Measurements from ENCODE around the gene BOC. TPM values are rescaled to one million over a fixed set of nuclear protein-coding genes. Genes with fewer than 3 reads are reported as not detected.
A peak's percentile ranks its signal among the peaks of the same experiment; 100 is the strongest.

BOC gene
- total RNA-seq, 1 donor from 2014 or later: 4.2 TPM

GRCh38 chr3:113271594-113272384 lies 60.4 kb downstream of the BOC start:
- Mint-ChIP-seq H3K4me1 (ENCODE audit: low read depth) (peaks cover 5% of the 10 kb centered on the region), H3K36me3 (ENCODE audit: low read depth) (no peaks in the 10 kb centered on the region), H3K27ac (no peak overlapping the region), H3K9me3 (no peaks in the 10 kb centered on the region), H3K27me3 (ENCODE audit: low read depth) (no peaks in the 10 kb centered on the region), H3K4me3 (ENCODE audit: low read depth) (no peak overlapping the region)
- intact Hi-C loops (cut with micrococcal nuclease): no loop called here
- DNase-seq (ENCODE audit: low spot score): no peak

GRCh38 chr3:113272385-113272779 lies 61.0 kb downstream of the BOC start:
- intact Hi-C loops (cut with micrococcal nuclease): no loop called here
- Mint-ChIP-seq H3K36me3 (ENCODE audit: low read depth) (no peaks in the 10 kb centered on the region), H3K4me1 (ENCODE audit: low read depth) (peaks cover 5% of the 10 kb centered on the region), H3K4me3 (ENCODE audit: low read depth) (no peak overlapping the region), H3K27ac (no peak overlapping the region), H3K9me3 (no peaks in the 10 kb centered on the region), H3K27me3 (ENCODE audit: low read depth) (no peaks in the 10 kb centered on the region)
- DNase-seq (ENCODE audit: low spot score): no peak

GRCh38 chr3:113273011-113273410 lies 61.7 kb downstream of the BOC start:
- Mint-ChIP-seq H3K4me3 (ENCODE audit: low read depth) (no peak overlapping the region), H3K27me3 (ENCODE audit: low read depth) (no peaks in the 10 kb centered on the region), H3K4me1 (ENCODE audit: low read depth) (peaks cover 5% of the 10 kb centered on the region), H3K27ac (no peak overlapping the region), H3K36me3 (ENCODE audit: low read depth) (no peaks in the 10 kb centered on the region), H3K9me3 (no peaks in the 10 kb centered on the region)
- no peak for DNase-seq (ENCODE audit: low spot score)
- intact Hi-C loops (cut with micrococcal nuclease): no loop called here

GRCh38 chr3:113273604-113274378 lies 62.4 kb downstream of the BOC start:
- Mint-ChIP-seq H3K9me3 (no peaks in the 10 kb centered on the region), H3K27ac (no peak overlapping the region), H3K36me3 (ENCODE audit: low read depth) (no peaks in the 10 kb centered on the region), H3K4me1 (ENCODE audit: low read depth) (peaks cover 5% of the 10 kb centered on the region), H3K4me3 (ENCODE audit: low read depth) (no peak overlapping the region), H3K27me3 (ENCODE audit: low read depth) (no peaks in the 10 kb centered on the region)
- DNase-seq (ENCODE audit: low spot score): no peak
- intact Hi-C loops (cut with micrococcal nuclease): no loop called here

DNA sequence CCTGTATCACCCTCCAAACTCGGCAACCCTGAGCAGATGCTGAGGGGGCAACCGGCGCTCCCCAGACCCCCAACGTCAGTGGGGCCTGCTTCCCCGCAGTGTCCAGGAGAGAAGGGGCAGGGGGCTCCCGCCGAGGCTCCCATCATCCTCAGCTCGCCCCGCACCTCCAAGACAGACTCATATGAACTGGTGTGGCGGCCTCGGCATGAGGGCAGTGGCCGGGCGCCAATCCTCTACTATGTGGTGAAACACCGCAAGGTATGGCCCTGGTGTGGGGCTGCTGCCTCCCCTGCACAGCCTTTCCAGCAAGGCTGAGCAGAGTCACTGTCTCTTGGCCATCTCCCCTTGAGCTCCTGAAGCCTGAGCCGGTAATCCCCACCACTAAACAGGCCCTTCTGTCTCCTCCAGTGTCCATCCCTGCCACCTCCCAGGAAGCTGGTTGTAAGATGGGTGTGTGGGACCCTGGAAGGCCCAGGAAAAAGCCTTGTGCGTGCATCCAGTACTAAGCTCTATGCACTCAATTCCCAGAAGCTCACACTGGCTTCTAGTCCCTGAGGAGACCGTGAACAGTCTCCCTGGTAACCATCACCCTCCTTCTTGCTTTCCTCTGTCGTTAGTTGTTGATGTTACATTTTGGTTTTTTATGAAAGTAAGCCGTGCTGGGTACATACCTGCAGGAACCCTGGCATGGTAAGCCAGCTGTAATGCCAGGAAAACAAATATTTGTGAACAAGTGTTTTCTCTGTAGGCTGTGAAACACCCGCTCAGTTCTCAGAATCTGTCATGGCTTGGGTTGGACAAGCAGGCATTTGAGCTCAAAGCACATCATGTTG lies 63.3 kb downstream of the BOC start:
- DNase-seq (ENCODE audit: low spot score): no peak
- Mint-ChIP-seq H3K4me1 (ENCODE audit: low read depth) (peaks cover 5% of the 10 kb centered on the region), H3K36me3 (ENCODE audit: low read depth) (no peaks in the 10 kb centered on the region), H3K9me3 (no peaks in the 10 kb centered on the region), H3K27me3 (ENCODE audit: low read depth) (no peaks in the 10 kb centered on the region), H3K27ac (no peak overlapping the region), H3K4me3 (ENCODE audit: low read depth) (no peak overlapping the region)
- intact Hi-C loops (cut with micrococcal nuclease): no loop called here

DNA sequence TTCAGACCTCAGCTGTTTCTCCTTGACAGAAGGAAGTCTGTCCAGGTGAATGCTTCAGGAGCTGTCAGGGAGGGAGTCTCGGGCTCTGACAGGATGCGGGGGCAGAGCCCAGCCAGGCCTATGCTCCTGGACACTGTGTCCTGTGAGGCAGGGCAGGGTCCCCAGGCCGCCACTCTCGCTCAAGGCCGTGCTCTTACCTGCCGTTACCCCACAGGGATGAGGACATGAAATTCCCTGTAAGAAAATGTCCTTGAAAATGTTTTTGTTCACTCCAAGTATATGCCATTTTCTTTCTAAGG lies 63.9 kb downstream of the BOC start:
- no peaks in the 10 kb centered on the region for H3K27me3 Mint-ChIP-seq (ENCODE audit: low read depth)
- no peaks in the 10 kb centered on the region for H3K36me3 Mint-ChIP-seq (ENCODE audit: low read depth)
- no peaks in the 10 kb centered on the region for H3K9me3 Mint-ChIP-seq
- H3K27ac Mint-ChIP-seq: no peak overlapping the region
- intact Hi-C loops (cut with micrococcal nuclease): no loop called here
- H3K4me3 Mint-ChIP-seq (ENCODE audit: low read depth): no peak overlapping the region
- DNase-seq (ENCODE audit: low spot score): no peak
- H3K4me1 Mint-ChIP-seq (ENCODE audit: low read depth): peaks cover 5% of the 10 kb centered on the region

DNA sequence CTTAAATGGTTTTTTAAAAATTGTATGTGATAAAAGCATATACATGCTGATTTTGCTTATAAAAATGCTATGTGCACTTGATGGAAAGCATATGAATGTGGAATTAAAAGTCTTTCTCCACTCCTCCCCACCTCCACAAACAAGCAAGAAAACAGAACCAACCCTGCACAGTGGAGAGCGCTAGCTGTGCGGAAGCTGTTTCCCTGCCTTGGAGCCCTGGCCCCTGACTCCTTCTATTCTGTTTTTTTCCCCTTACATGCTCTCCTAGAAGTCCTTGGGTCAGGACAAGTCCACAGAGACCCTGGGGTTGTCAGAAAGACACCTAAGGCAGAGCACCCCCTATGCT lies 64.2 kb downstream of the BOC start:
- Mint-ChIP-seq H3K27ac (no peak overlapping the region), H3K4me1 (ENCODE audit: low read depth) (peaks cover 5% of the 10 kb centered on the region), H3K27me3 (ENCODE audit: low read depth) (no peaks in the 10 kb centered on the region), H3K9me3 (no peaks in the 10 kb centered on the region), H3K4me3 (ENCODE audit: low read depth) (no peak overlapping the region), H3K36me3 (ENCODE audit: low read depth) (no peaks in the 10 kb centered on the region)
- intact Hi-C loops (cut with micrococcal nuclease): no loop called here
- DNase-seq (ENCODE audit: low spot score): no peak

DNA sequence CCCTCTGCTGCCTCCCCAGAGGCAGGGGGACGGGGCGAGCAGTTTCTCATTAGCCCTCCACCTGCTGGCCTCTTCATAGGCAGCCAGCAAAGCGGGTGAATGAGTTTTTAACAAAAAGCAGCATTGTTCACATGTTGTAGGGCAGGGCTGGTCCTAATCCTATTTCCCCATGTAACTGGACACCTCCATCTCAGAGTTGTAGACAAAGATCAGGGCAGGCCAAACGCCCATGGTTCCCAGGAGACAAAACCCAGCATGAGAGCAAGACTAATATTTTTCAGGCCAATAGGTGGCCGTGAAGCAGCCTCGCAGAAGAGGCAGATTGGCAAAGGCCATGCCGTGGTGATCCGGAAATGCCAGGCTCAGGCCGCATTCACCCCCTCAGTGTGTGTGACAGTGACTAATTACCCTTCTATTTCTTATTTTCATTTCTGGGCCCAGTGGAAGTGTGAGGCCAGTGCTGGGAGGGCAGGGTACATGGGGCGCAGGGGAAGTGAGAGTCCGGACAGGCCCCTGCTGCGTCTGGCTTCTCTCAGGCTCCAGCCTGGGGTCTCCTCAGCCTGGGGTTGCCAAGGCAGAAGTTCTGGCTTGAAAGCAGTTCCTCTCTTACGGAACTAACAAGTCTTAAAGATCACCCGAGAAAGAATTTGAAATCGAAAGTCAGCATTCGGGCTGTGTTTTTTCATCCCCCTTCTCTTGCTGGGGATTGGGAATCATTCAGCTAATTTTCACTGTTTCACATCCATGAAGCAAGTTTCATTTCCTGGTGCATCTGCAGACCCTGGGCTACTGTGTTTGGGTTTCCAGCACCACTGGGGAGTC lies 64.8 kb downstream of the BOC start:
- H3K4me1 Mint-ChIP-seq (ENCODE audit: low read depth): peaks cover 5% of the 10 kb centered on the region
- intact Hi-C loops (cut with micrococcal nuclease): no loop called here
- peak overlapping the region; percentile 46 for H3K4me3 Mint-ChIP-seq (ENCODE audit: low read depth)
- H3K9me3 Mint-ChIP-seq: no peaks in the 10 kb centered on the region
- H3K27me3 Mint-ChIP-seq (ENCODE audit: low read depth): no peaks in the 10 kb centered on the region
- H3K36me3 Mint-ChIP-seq (ENCODE audit: low read depth): no peaks in the 10 kb centered on the region
- H3K27ac Mint-ChIP-seq: no peak overlapping the region
- no peak for DNase-seq (ENCODE audit: low spot score)

DNA sequence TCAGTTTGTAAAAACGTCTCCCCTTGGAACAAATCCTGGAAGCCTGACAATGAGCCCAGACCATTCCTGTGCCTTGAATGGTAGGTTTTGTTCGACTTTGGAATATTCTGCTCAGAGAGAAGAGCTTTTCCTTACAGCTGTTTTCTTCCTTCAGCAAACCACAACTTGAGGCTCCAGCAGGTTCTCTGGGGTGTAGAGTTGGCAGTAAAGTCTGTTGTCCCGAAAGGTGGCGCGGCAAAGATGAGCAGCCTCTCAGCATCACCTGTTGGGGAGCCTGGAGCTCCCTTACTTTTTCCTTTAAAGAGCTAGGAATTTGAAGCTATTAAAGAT lies 65.4 kb downstream of the BOC start:
- H3K4me3 Mint-ChIP-seq (ENCODE audit: low read depth): no peak overlapping the region
- H3K9me3 Mint-ChIP-seq: no peaks in the 10 kb centered on the region
- H3K4me1 Mint-ChIP-seq (ENCODE audit: low read depth): peaks cover 9% of the 10 kb centered on the region
- no peak for DNase-seq (ENCODE audit: low spot score)
- intact Hi-C loops (cut with micrococcal nuclease): no loop called here
- H3K27me3 Mint-ChIP-seq (ENCODE audit: low read depth): no peaks in the 10 kb centered on the region
- no peaks in the 10 kb centered on the region for H3K36me3 Mint-ChIP-seq (ENCODE audit: low read depth)
- no peak overlapping the region for H3K27ac Mint-ChIP-seq

DNA sequence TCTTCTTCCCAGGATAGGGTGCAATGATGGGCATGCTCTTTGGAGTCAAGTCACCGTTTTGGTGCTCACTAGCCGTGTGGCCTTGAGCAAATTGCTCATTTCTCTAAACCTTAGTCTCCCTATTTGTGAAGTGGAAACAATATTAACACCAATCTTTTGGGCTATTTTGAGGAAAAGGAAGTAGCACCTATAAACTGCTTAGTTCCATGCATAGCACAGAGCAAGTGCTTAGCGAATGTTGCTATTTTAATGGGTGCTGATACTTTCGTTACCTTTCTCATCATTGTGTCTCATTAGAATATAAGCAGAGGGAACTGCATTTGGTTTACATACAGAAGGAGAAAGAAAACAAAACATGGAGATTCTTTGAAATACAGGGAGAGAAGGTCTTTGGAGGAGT lies 66.1 kb downstream of the BOC start:
- H3K4me3 Mint-ChIP-seq (ENCODE audit: low read depth): no peak overlapping the region
- DNase-seq (ENCODE audit: low spot score): no peak
- intact Hi-C loops (cut with micrococcal nuclease): no loop called here

DNA sequence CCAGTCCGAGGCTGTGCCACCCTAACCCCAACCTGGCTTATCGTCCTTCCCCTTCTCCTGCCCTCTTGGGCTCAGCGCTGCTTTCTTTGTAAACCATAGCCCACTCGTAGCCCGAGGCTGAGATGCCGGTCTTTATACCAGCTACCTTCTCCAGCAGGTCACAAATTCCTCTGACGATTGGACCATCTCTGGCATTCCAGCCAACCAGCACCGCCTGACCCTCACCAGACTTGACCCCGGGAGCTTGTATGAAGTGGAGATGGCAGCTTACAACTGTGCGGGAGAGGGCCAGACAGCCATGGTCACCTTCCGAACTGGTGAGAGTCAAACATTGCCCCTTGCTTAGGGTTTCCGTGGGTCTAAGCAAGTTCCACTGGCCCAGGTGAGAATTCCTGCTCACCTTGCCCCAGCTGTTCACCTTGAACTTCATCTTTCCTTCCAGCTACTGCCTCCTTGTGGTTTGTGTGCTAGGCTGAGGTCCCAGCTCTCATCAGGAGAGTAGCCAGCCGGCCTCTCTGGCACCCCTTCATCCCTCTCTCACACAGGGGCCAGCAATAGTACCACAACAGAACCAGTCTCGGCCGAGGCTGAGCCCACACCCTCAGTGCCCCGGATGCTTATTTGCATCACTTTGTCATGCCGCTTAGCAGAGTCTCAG lies 66.7 kb downstream of the BOC start:
- DNase-seq (ENCODE audit: low spot score): no peak
- no peaks in the 10 kb centered on the region for H3K9me3 Mint-ChIP-seq

More for the DNA sequence above, 66.1 kb downstream of the BOC start:
- Mint-ChIP-seq H3K27ac (no peak overlapping the region), H3K36me3 (ENCODE audit: low read depth) (no peaks in the 10 kb centered on the region), H3K4me1 (ENCODE audit: low read depth) (peaks cover 9% of the 10 kb centered on the region), H3K9me3 (no peaks in the 10 kb centered on the region), H3K27me3 (ENCODE audit: low read depth) (no peaks in the 10 kb centered on the region)

GRCh38 chr3:113278599-113278955 lies 67.2 kb downstream of the BOC start:
- Mint-ChIP-seq H3K27me3 (ENCODE audit: low read depth) (no peaks in the 10 kb centered on the region), H3K27ac (no peak overlapping the region), H3K4me3 (ENCODE audit: low read depth) (no peak overlapping the region), H3K36me3 (ENCODE audit: low read depth) (no peaks in the 10 kb centered on the region), H3K9me3 (no peaks in the 10 kb centered on the region), H3K4me1 (ENCODE audit: low read depth) (peaks cover 9% of the 10 kb centered on the region)
- DNase-seq (ENCODE audit: low spot score): no peak
- intact Hi-C loops (cut with micrococcal nuclease): no loop called here

More for the DNA sequence above, 66.7 kb downstream of the BOC start:
- no peaks in the 10 kb centered on the region for H3K36me3 Mint-ChIP-seq (ENCODE audit: low read depth)
- no peaks in the 10 kb centered on the region for H3K27me3 Mint-ChIP-seq (ENCODE audit: low read depth)
- H3K4me1 Mint-ChIP-seq (ENCODE audit: low read depth): peaks cover 9% of the 10 kb centered on the region
- no peak overlapping the region for H3K27ac Mint-ChIP-seq
- H3K4me3 Mint-ChIP-seq (ENCODE audit: low read depth): no peak overlapping the region
- intact Hi-C loops (cut with micrococcal nuclease): no loop called here

All from activated T-helper 2 cell treated with anti-CD3 and anti-CD28 coated beads, Interferon-gamma antibody, Interleukin-2, Interleukin-4, amounts not matched to agents 10 μg/mL and 5 μg/mL and 100 μg/mL, durations not matched to agents 14 hours and 24 hours and 36 hours (primary cell).